H9 (cell line): Measurements from ENCODE around the gene PLIN3. TPM values are rescaled to one million over a fixed set of nuclear protein-coding genes. Genes with fewer than 3 reads are reported as not detected.

Source experiments
- DNase-seq: peaks from one replicate; pipeline ENCODE4 v3.0.0-alpha.2; 2017
- H2AFZ ChIP-seq: one replicate; pipeline ENCODE4 v1.6.1; 2013; ENCODE audit warnings: mild to moderate bottlenecking, low read length, control low read depth, moderate library complexity
- H2AK5ac ChIP-seq: 2 replicates; pipeline ENCODE4 v1.6.1; 2013; ENCODE audit warnings: low read length, control low read depth, mixed read lengths; ENCODE audit not compliant: insufficient read length
- H2BK120ac ChIP-seq: one replicate; pipeline ENCODE4 v1.6.1; 2013; ENCODE audit warnings: low read depth, mild to moderate bottlenecking, low read length, control low read depth, inconsistent platforms; ENCODE audit not compliant: poor library complexity, severe bottlenecking
- H2BK12ac ChIP-seq: 2 replicates; pipeline ENCODE4 v1.6.1; 2013; ENCODE audit warnings: low read length, control low read depth, mixed read lengths, low read depth; ENCODE audit not compliant: insufficient read length
- H2BK15ac ChIP-seq: 2 replicates; pipeline ENCODE4 v1.6.1; 2013; ENCODE audit warnings: low read depth, low read length, control low read depth
- H2BK20ac ChIP-seq: one replicate; pipeline ENCODE4 v1.6.1; 2013; ENCODE audit warnings: low read depth, mild to moderate bottlenecking, low read length, control low read depth, inconsistent platforms; ENCODE audit not compliant: poor library complexity, severe bottlenecking
- H2BK5ac ChIP-seq: 2 replicates; pipeline ENCODE4 v1.6.1; 2013; ENCODE audit warnings: low read length, control low read depth, mixed read lengths; ENCODE audit not compliant: insufficient read length
- H3K14ac ChIP-seq: 2 replicates; pipeline ENCODE4 v1.6.1; 2013; ENCODE audit warnings: low read length, control low read depth; ENCODE audit not compliant: insufficient read depth
- H3K18ac ChIP-seq: 2 replicates; pipeline ENCODE4 v1.6.1; 2013; ENCODE audit warnings: low read depth, mild to moderate bottlenecking, mixed read lengths, low read length, control low read depth; ENCODE audit not compliant: insufficient read length
- H3K23ac ChIP-seq: 2 replicates; pipeline ENCODE4 v1.6.1; 2013; ENCODE audit warnings: low read length, control low read depth, mixed read lengths, low read depth; ENCODE audit not compliant: insufficient read length
- H3K23me2 ChIP-seq: 2 replicates; pipeline ENCODE4 v1.6.1; 2013; ENCODE audit warnings: low read depth, mild to moderate bottlenecking, mixed read lengths, low read length, control low read depth; ENCODE audit not compliant: insufficient read length, poor library complexity, severe bottlenecking
- H3K27ac ChIP-seq: 2 replicates; pipeline ENCODE4 v1.5.1; 2013; ENCODE audit warnings: low read length, control low read depth, mixed read lengths, low read depth; ENCODE audit not compliant: insufficient read length
- H3K27me3 ChIP-seq: 2 replicates; pipeline ENCODE4 v1.6.1; 2013; ENCODE audit warnings: low read length, control low read depth, inconsistent platforms; ENCODE audit not compliant: insufficient read depth
- H3K4ac ChIP-seq: 2 replicates; pipeline ENCODE4 v1.6.1; 2013; ENCODE audit warnings: low read depth, mild to moderate bottlenecking, control low read depth, inconsistent platforms, low read length, moderate library complexity
- H3K4me1 ChIP-seq: 2 replicates; pipeline ENCODE4 v1.6.1; 2013; ENCODE audit warnings: low read length, control low read depth, inconsistent platforms; ENCODE audit not compliant: insufficient read depth
- H3K4me2 ChIP-seq: 2 replicates; pipeline ENCODE4 v1.6.1; 2013; ENCODE audit warnings: low read length, control low read depth, mixed read lengths; ENCODE audit not compliant: insufficient read length, insufficient read depth
- H3K56ac ChIP-seq: 2 replicates; pipeline ENCODE4 v1.6.1; 2013; ENCODE audit warnings: low read depth, mild to moderate bottlenecking, mixed read lengths, low read length, control low read depth; ENCODE audit not compliant: insufficient read length
- H3K79me1 ChIP-seq: 2 replicates; pipeline ENCODE4 v1.6.1; 2013; ENCODE audit warnings: low read depth, mild to moderate bottlenecking, moderate library complexity, low read length, control low read depth, inconsistent platforms; ENCODE audit not compliant: insufficient read depth, poor library complexity, severe bottlenecking
- H3K79me2 ChIP-seq: 2 replicates; pipeline ENCODE4 v1.6.1; 2013; ENCODE audit warnings: low read length, control low read depth, inconsistent platforms; ENCODE audit not compliant: insufficient read depth
- H3K9ac ChIP-seq: 2 replicates; pipeline ENCODE4 v1.6.1; 2013; ENCODE audit warnings: low read length, control low read depth, mixed read lengths; ENCODE audit not compliant: insufficient read length; ENCODE audit errors: extremely low read depth
- H3K9me3 ChIP-seq: one replicate; pipeline ENCODE4 v1.6.1; 2013; ENCODE audit warnings: low read depth, low read length, inconsistent platforms; ENCODE audit not compliant: control insufficient read depth
- H3T11ph ChIP-seq: one replicate; pipeline ENCODE4 v1.6.1; 2013; ENCODE audit warnings: mild to moderate bottlenecking, low read length, control low read depth, inconsistent platforms
- H4K20me1 ChIP-seq: one replicate; pipeline ENCODE4 v1.6.1; 2013; ENCODE audit not compliant: control insufficient read depth, insufficient read length, insufficient read depth
- H4K5ac ChIP-seq: 2 replicates; pipeline ENCODE4 v1.6.1; 2013; ENCODE audit warnings: low read depth, mild to moderate bottlenecking, mixed read lengths, low read length, control low read depth; ENCODE audit not compliant: insufficient read length
- H4K8ac ChIP-seq: replicated peaks from 2 replicates; pipeline ENCODE4 v1.6.1; 2013; ENCODE audit warnings: low read length, control low read depth, mixed read lengths, low read depth; ENCODE audit not compliant: insufficient read length
- H4K91ac ChIP-seq: 2 replicates; pipeline ENCODE4 v1.6.1; 2013; ENCODE audit warnings: low read depth, mild to moderate bottlenecking, moderate library complexity, mixed read lengths, low read length, control low read depth; ENCODE audit not compliant: insufficient read length
- H3K27ac Mint-ChIP-seq, 3 experiments: 2 replicates in 2 of 3; 3 replicates in 1 of 3; pipeline ENCODE4 v1.8.0; 2020 to 2021; ENCODE audit warnings: mixed read lengths in 3 of 3, mild to moderate bottlenecking in 1 of 3, moderate library complexity in 1 of 3
- H3K27me3 Mint-ChIP-seq: 2 replicates; pipeline ENCODE4 v1.8.0; 2021; ENCODE audit warnings: low read depth, mild to moderate bottlenecking, moderate library complexity, mixed read lengths
- H3K36me3 Mint-ChIP-seq, 3 experiments: 2 replicates in 2 of 3; 3 replicates in 1 of 3; pipeline ENCODE4 v1.8.0; 2020 to 2021; ENCODE audit warnings: low read depth in 3 of 3, mixed read lengths in 3 of 3; ENCODE audit not compliant: insufficient read depth in 1 of 3
- H3K4me1 Mint-ChIP-seq, 2 experiments: 2 replicates each; pipeline ENCODE4 v1.8.0; 2020; ENCODE audit warnings: mixed read lengths in 2 of 2
- H3K4me3 Mint-ChIP-seq, 2 experiments: 2 replicates in 1 of 2; 3 replicates in 1 of 2; pipeline ENCODE4 v1.8.0; 2020 to 2021; ENCODE audit warnings: mild to moderate bottlenecking in 2 of 2, mixed read lengths in 2 of 2, moderate library complexity in 1 of 2
- H3K9me3 Mint-ChIP-seq, 2 experiments: 2 replicates in 1 of 2; 3 replicates in 1 of 2; pipeline ENCODE4 v1.8.0; 2020; ENCODE audit warnings: mild to moderate bottlenecking in 2 of 2, mixed read lengths in 2 of 2, moderate library complexity in 1 of 2
- WGBS: extraction: QIAGEN DNeasy Blood & Tissue Kit; methylation state at CpG from one replicate; pipeline ENCODE4 v1.1.7; 2013; ENCODE audit warnings: missing lambda C conversion rate, low lambda C conversion rate, mixed read lengths; ENCODE audit not compliant: insufficient read length; ENCODE audit errors: extremely low coverage; 5-methylcytosine and 5-hydroxymethylcytosine counted together
- total RNA-seq: library from RNA; stranded (reverse); gene quantifications from 2 replicates; pipeline ENCODE4 v1.2.1, GENCODE V29; 2021
- TF ChIP-seq, protein P1 (sequence below): fragments of 200-600 bp; sonication (generic); conservative IDR thresholded peaks from 3 replicates; pipeline ENCODE4 v1.8.0; 2021; ENCODE audit warnings: antibody characterized with exemption, mild to moderate bottlenecking

Gene PLIN3
- total RNA-seq, 1 experiment from 2014 or later, result 61.8 TPM

GRCh38 chr19:4844348-4845179 lies 22.9 kb downstream of the PLIN3 start:
- H3K56ac ChIP-seq, result no peak overlapping the region
- no peak overlapping the region for H2BK5ac ChIP-seq
- no peak overlapping the region for H2AK5ac ChIP-seq
- no peak overlapping the region for H3K23ac ChIP-seq
- H3K79me1 ChIP-seq, result no peaks in the 10 kb centered on the region
- H2BK15ac ChIP-seq, result no peak overlapping the region
- Mint-ChIP-seq H3K27me3 (no peaks in the 10 kb centered on the region), H3K4me1 (no peaks in the 10 kb centered on the region), H3K9me3 (no peaks in the 10 kb centered on the region), H3K4me3 (no peak overlapping the region), H3K36me3 (peaks cover 35 to 81% (median 70%) of the 10 kb centered on the region in 3 experiments), H3K27ac (peak overlapping the region in 1 of 3 experiments; percentile 39; a peak in 2 of 7 replicates)
- H2BK12ac ChIP-seq, result no peak overlapping the region
- no peak overlapping the region for H3K14ac ChIP-seq
- DNase-seq, result no peak
- H3T11ph ChIP-seq, result no peak overlapping the region
- no peak overlapping the region for H2BK20ac ChIP-seq
- TF ChIP-seq, protein P1, sequence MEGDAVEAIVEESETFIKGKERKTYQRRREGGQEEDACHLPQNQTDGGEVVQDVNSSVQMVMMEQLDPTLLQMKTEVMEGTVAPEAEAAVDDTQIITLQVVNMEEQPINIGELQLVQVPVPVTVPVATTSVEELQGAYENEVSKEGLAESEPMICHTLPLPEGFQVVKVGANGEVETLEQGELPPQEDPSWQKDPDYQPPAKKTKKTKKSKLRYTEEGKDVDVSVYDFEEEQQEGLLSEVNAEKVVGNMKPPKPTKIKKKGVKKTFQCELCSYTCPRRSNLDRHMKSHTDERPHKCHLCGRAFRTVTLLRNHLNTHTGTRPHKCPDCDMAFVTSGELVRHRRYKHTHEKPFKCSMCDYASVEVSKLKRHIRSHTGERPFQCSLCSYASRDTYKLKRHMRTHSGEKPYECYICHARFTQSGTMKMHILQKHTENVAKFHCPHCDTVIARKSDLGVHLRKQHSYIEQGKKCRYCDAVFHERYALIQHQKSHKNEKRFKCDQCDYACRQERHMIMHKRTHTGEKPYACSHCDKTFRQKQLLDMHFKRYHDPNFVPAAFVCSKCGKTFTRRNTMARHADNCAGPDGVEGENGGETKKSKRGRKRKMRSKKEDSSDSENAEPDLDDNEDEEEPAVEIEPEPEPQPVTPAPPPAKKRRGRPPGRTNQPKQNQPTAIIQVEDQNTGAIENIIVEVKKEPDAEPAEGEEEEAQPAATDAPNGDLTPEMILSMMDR, result no peak
- H4K20me1 ChIP-seq, result no peaks in the 10 kb centered on the region
- no peaks in the 10 kb centered on the region for H3K9me3 ChIP-seq
- no peaks in the 10 kb centered on the region for H3K79me2 ChIP-seq
- H3K27me3 ChIP-seq, result no peaks in the 10 kb centered on the region
- H3K4me1 ChIP-seq, result no peaks in the 10 kb centered on the region
- H3K27ac ChIP-seq, result no peak overlapping the region
- H2BK120ac ChIP-seq, result no peak overlapping the region
- no peak overlapping the region for H3K9ac ChIP-seq
- H2AFZ ChIP-seq, result no peak overlapping the region
- H3K18ac ChIP-seq, result no peak overlapping the region
- no peak overlapping the region for H3K4me2 ChIP-seq
- no peak overlapping the region for H4K8ac ChIP-seq
- WGBS, result no CpG with 5 or more reads among the region's 10 CpGs
- no peak overlapping the region for H3K4ac ChIP-seq
- H3K23me2 ChIP-seq, result no peaks in the 10 kb centered on the region
- H4K5ac ChIP-seq, result no peak overlapping the region
- no peak overlapping the region for H4K91ac ChIP-seq
